Measurements from ENCODE around the gene IGFL1. TPM values are rescaled to one million over a fixed set of nuclear protein-coding genes. Genes with fewer than 3 reads are reported as not detected.
"Not testable (repeated sequence)": the region's sequence is repeated elsewhere in the genome, so short reads cannot be mapped to it uniquely, and the experiment has no call there.

The IGFL1 gene
- total and polyA plus RNA-seq, 4 donors, result not detected

GRCh38 chr19:46210669-46211068 lies 18.9 kb upstream of the IGFL1 start:
- Histone ChIP-seq H3K27me3 (ENCODE audit: control insufficient read depth in 3 of 3, insufficient read depth in 3 of 3, low read length in 2 of 3) (no peaks in the 10 kb centered on the region), H3K36me3 (ENCODE audit: control insufficient read depth in 4 of 4, insufficient read depth in 4 of 4, low read length in 4 of 4) (no peaks in the 10 kb centered on the region), H3K9me3 (ENCODE audit: control insufficient read depth in 4 of 4, insufficient read depth in 3 of 4, low read length in 3 of 4) (no peaks in the 10 kb centered on the region), H3K9ac (ENCODE audit: insufficient read depth in 1 of 2, low read length in 2 of 2) (no peak overlapping the region), H3K27ac (ENCODE audit: low read depth in 1 of 2, low read length in 1 of 2) (peak overlapping the region in 1 of 2 donors; percentile 72), H3K4me1 (ENCODE audit: control insufficient read depth in 5 of 5, insufficient read depth in 5 of 5, low read length in 5 of 5) (peaks cover 0 to 19% (median 5%) of the 10 kb centered on the region in 5 donors), H3K4me3 (no peak overlapping the region)
- TF ChIP-seq CTCF (IDR thresholded peaks at IDR 0.05; ENCODE audit: control extremely low read depth, extremely low read depth), result no peak
- DNase-seq (no peak), ATAC-seq (ENCODE audit: insufficient read depth, low FRiP score) (no peak)
- 53 to 75% methylated on average over 1 of the region's 1 CpG for WGBS, 2 donors

- H3K36me3 ChIP-seq (ENCODE audit: control insufficient read depth in 4 of 4, insufficient read depth in 4 of 4, low read length in 4 of 4), result no peaks in the 10 kb centered on the region
- 30 to 56% methylated on average over 10 of the region's 10 CpGs for WGBS, 2 donors
- no peaks in the 10 kb centered on the region for H3K27me3 ChIP-seq (ENCODE audit: control insufficient read depth in 3 of 3, insufficient read depth in 3 of 3, low read length in 2 of 3)
- H3K4me3 ChIP-seq, result no peak overlapping the region
- no peak for TF ChIP-seq CTCF (IDR thresholded peaks at IDR 0.05; ENCODE audit: control extremely low read depth, extremely low read depth)
- DNase-seq (peak in 2 of 3 donors; percentile 30 to 37), ATAC-seq (ENCODE audit: insufficient read depth, low FRiP score) (peak; percentile 24)
- H3K27ac ChIP-seq (ENCODE audit: low read depth in 1 of 2, low read length in 1 of 2), result peak overlapping the region in 1 of 2 donors; percentile 78
- H3K4me1 ChIP-seq (ENCODE audit: control insufficient read depth in 5 of 5, insufficient read depth in 5 of 5, low read length in 5 of 5), result peaks cover 0 to 19% (median 5%) of the 10 kb centered on the region in 5 donors
- no peaks in the 10 kb centered on the region for H3K9me3 ChIP-seq (ENCODE audit: control insufficient read depth in 4 of 4, insufficient read depth in 3 of 4, low read length in 3 of 4)
- H3K9ac ChIP-seq (ENCODE audit: insufficient read depth in 1 of 2, low read length in 2 of 2), result no peak overlapping the region
Observed at GRCh38 chr19:46211201-46211881, 18.2 kb upstream of the IGFL1 start.

- 82 to 84% methylated on average over 5 of the region's 5 CpGs for WGBS, 2 donors
- H3K9ac ChIP-seq (ENCODE audit: insufficient read depth in 1 of 2, low read length in 2 of 2); DNase-seq; ATAC-seq (ENCODE audit: insufficient read depth, low FRiP score); H3K27ac ChIP-seq (ENCODE audit: low read depth in 1 of 2, low read length in 1 of 2); H3K9me3 ChIP-seq (ENCODE audit: control insufficient read depth in 4 of 4, insufficient read depth in 3 of 4, low read length in 3 of 4); H3K27me3 ChIP-seq (ENCODE audit: control insufficient read depth in 3 of 3, insufficient read depth in 3 of 3, low read length in 2 of 3); H3K4me3 ChIP-seq; H3K36me3 ChIP-seq (ENCODE audit: control insufficient read depth in 4 of 4, insufficient read depth in 4 of 4, low read length in 4 of 4): not testable (repeated sequence)
- H3K4me1 ChIP-seq (ENCODE audit: control insufficient read depth in 5 of 5, insufficient read depth in 5 of 5, low read length in 5 of 5), result peaks cover 0 to 22% (median 5%) of the 10 kb centered on the region in 5 donors
Observed at GRCh38 chr19:46212592-46212991, 16.9 kb upstream of the IGFL1 start.

GRCh38 chr19:46213156-46213555 lies 16.4 kb upstream of the IGFL1 start:
- TF ChIP-seq CTCF (IDR thresholded peaks at IDR 0.05; ENCODE audit: control extremely low read depth, extremely low read depth), result no peak

More at GRCh38 chr19:46213156-46213555, 16.4 kb upstream of the IGFL1 start:
- WGBS, 2 donors, result 82 to 86% methylated on average over 11 of the region's 11 CpGs
- H3K27ac ChIP-seq (ENCODE audit: low read depth in 1 of 2, low read length in 1 of 2), result no peak overlapping the region
- H3K36me3 ChIP-seq (ENCODE audit: control insufficient read depth in 4 of 4, insufficient read depth in 4 of 4, low read length in 4 of 4), result no peaks in the 10 kb centered on the region
- no peaks in the 10 kb centered on the region for H3K27me3 ChIP-seq (ENCODE audit: control insufficient read depth in 3 of 3, insufficient read depth in 3 of 3, low read length in 2 of 3)
- no peak for ATAC-seq (ENCODE audit: insufficient read depth, low FRiP score)
- no peak for DNase-seq
- no peak overlapping the region for H3K4me3 ChIP-seq
- H3K9me3 ChIP-seq (ENCODE audit: control insufficient read depth in 4 of 4, insufficient read depth in 3 of 4, low read length in 3 of 4), result peaks cover 0 to under 1% (median 0%) of the 10 kb centered on the region in 4 donors
- no peak overlapping the region for H3K9ac ChIP-seq (ENCODE audit: insufficient read depth in 1 of 2, low read length in 2 of 2)
- H3K4me1 ChIP-seq (ENCODE audit: control insufficient read depth in 5 of 5, insufficient read depth in 5 of 5, low read length in 5 of 5), result peaks cover 0 to 22% (median 5%) of the 10 kb centered on the region in 5 donors
